Colonic mucosa (tissue), 4 donors: ENCODE results near the gene HIVEP3. TPM values are rescaled to one million over a fixed set of nuclear protein-coding genes. Genes with fewer than 3 reads are reported as not detected.

Experiments
- DNase-seq: peaks from one replicate; pipeline ENCODE4 v3.0.0-alpha.2; 2020
- H3K27ac ChIP-seq: fragments of 200-600 bp; one replicate; pipeline ENCODE4 v1.8.0; 2021
- H3K27me3 ChIP-seq: fragments of 200-600 bp; one replicate; pipeline ENCODE4 v1.8.0; 2021
- H3K36me3 ChIP-seq: fragments of 200-600 bp; one replicate; pipeline ENCODE4 v1.8.0; 2021
- H3K4me1 ChIP-seq: fragments of 200-600 bp; one replicate; pipeline ENCODE4 v1.8.0; 2021; ENCODE audit warnings: mild to moderate bottlenecking
- H3K4me3 ChIP-seq: fragments of 200-600 bp; one replicate; pipeline ENCODE4 v1.8.0; 2021
- H3K9ac ChIP-seq, 2 donors: one replicate each; pipeline ENCODE4 v1.7.0; 2013; ENCODE audit warnings: control low read depth in 2 of 2, low read depth in 2 of 2, low read length in 2 of 2
- H3K9me3 ChIP-seq: fragments of 200-600 bp; one replicate; pipeline ENCODE4 v1.8.0; 2021
- intact Hi-C: fragments of 100-400 bp; cut with DNase I; formaldehyde crosslinking; loops from one replicate; pipeline ENCODE4 v1.14.1; 2022
- total RNA-seq, 2 donors: library from RNA; stranded (reverse); fragmentation: NEBNext Ultra II Directional in 1 of 2; extraction: Animal tissue kit (Norgen Biotek cat#: 25700) in 1 of 2; gene quantifications; one replicate each; pipeline ENCODE4 v1.2.1, GENCODE V29; 2021
- TF ChIP-seq, protein P1 (sequence below): fragments of 200-600 bp; IDR thresholded peaks from one replicate; pipeline ENCODE4 v1.8.0; 2022; ENCODE audit warnings: antibody characterized with exemption, mild to moderate bottlenecking
- donor health status: healthy.
- donor health status: DM: no; HTN: no; CAD: no.
- donor health status: DM: no; HTN: no; CAD: no.

The HIVEP3 gene
- total RNA-seq, 2 donors from 2014 or later, result 1.9 to 3.3 TPM

DNA sequence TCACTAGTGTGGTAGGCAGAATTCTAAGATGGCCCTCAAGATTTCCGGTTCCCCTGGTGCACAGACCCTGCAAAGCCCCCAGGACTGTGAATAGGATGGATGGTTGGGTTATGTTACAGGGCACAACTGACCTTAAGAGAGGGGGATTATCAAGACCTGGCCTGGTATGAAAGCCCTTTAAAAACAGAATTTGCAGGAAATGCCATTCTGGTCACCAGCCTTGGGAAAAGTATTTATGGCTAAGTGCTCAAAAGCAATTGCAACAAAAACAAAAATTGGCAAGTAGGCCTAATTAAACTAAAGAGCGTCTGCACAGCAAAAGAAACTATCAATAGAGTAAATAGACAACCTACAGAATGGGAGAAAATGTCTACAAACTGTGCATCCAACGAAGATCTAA, 289.6 kb downstream of the HIVEP3 start:
- no peaks in the 10 kb centered on the region for H3K9me3 ChIP-seq
- H3K27ac ChIP-seq, result no peak overlapping the region
- H3K4me1 ChIP-seq, result no peaks in the 10 kb centered on the region
- H3K4me3 ChIP-seq, result no peak overlapping the region
- no peaks in the 10 kb centered on the region for H3K27me3 ChIP-seq
- intact Hi-C loops, result no loop called here
- TF ChIP-seq, protein P1, sequence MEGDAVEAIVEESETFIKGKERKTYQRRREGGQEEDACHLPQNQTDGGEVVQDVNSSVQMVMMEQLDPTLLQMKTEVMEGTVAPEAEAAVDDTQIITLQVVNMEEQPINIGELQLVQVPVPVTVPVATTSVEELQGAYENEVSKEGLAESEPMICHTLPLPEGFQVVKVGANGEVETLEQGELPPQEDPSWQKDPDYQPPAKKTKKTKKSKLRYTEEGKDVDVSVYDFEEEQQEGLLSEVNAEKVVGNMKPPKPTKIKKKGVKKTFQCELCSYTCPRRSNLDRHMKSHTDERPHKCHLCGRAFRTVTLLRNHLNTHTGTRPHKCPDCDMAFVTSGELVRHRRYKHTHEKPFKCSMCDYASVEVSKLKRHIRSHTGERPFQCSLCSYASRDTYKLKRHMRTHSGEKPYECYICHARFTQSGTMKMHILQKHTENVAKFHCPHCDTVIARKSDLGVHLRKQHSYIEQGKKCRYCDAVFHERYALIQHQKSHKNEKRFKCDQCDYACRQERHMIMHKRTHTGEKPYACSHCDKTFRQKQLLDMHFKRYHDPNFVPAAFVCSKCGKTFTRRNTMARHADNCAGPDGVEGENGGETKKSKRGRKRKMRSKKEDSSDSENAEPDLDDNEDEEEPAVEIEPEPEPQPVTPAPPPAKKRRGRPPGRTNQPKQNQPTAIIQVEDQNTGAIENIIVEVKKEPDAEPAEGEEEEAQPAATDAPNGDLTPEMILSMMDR, result no peak
- no peak for DNase-seq
- no peaks in the 10 kb centered on the region for H3K36me3 ChIP-seq
- H3K9ac ChIP-seq, result no peak overlapping the region

DNA sequence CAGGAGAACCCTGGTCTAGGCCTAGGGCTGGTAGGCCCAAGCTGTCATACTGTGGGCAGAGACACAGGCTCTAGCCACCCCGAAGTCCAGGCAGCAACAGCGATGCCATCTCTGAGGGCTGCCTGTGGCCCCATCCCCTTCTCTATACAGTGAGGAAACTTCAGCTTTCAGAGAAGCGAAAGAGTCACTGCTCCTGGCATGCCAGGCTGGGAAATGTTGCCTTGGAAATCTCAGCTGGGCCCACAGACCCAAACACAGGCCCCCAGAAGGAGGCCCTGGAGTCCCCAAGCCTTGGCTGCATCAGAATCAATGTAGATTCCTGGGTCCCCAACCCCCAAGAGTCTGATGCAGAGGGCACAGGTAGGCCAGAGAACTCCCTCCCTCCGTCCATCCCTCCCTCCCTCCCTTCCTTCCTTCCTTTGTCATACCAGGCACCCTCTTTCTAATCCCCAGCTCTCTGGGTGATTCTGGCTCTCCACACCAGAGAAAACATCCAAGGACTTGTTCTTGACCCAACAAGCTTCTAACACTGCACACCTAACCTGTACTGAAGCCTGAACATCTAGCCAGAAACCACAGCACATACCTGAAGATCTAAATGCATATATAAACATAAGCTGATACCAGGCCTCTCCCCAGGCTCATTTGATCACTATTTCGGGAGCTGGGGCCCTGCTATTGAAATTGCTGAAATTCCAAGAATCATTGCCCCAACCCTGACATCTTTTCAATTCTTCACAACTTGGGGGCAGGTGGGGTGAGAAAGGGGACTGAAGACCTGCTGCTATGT, 291.0 kb downstream of the HIVEP3 start:
- Histone ChIP-seq H3K9me3 (no peaks in the 10 kb centered on the region), H3K4me3 (no peak overlapping the region), H3K9ac (no peak overlapping the region), H3K27me3 (no peaks in the 10 kb centered on the region), H3K27ac (no peak overlapping the region), H3K4me1 (no peaks in the 10 kb centered on the region), H3K36me3 (no peaks in the 10 kb centered on the region)
- no peak for DNase-seq
- intact Hi-C loops, result no loop called here
- TF ChIP-seq, protein P1, result no peak

DNA sequence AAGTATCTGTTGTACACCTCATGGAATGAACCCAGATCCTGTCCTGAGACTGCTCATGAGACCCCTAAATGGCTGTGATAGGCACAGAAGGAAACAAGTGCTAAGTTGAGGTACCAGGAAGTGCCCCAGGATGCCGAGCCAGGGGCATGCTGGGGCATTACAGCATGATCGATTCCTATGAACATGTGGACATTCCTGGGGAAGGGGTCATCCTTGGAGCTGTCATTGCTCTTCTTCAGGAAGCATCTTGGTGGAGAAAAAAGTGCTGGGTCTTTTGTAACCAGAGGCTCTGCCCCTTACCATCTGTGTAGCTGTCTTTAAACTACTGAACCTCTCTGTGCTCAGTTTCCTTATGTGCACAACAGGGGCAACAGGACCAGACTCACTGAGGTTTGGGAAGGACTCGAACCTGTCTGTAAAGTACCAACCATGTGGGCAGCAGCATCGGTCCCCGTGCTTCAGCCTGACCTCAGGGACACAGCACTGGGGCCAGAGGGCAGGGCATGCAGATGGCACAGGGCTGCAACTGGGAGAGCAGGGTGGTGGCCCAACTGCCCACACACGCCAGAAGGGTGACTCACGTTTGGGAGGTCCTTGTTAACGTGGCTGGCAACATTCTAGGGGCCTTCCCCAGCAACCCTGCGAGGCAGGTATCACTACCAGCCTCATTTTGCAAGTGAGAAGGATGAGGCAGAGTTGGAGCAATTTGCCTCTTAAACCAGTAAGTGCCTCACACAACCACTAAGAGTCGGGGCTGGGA, 291.9 kb downstream of the HIVEP3 start:
- Histone ChIP-seq H3K4me3 (no peak overlapping the region), H3K9ac (no peak overlapping the region), H3K36me3 (no peaks in the 10 kb centered on the region), H3K9me3 (no peaks in the 10 kb centered on the region), H3K27ac (no peak overlapping the region), H3K27me3 (no peaks in the 10 kb centered on the region), H3K4me1 (no peaks in the 10 kb centered on the region)
- intact Hi-C loops, result no loop called here
- TF ChIP-seq, protein P1, result no peak
- DNase-seq, result no peak

DNA sequence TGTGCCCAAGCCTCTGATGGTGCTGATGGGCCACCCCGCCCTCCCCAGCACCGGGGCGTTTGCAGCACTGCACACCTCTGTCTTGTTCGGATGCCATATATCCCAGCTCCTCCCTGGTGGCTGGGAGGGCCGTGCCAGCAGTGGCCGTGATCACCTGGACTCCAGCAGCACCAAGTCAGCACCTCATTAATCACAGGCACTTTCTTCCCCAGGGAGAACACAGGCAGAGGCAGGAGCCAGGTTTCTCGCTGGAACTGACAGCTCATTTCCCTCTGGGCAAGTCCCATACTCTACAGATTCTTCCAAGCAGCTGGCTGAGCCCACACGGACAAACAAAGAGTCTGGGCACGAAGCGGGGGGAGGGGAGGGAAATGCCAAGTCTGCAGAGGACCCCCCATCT, 292.6 kb downstream of the HIVEP3 start:
- Histone ChIP-seq H3K4me3 (no peak overlapping the region), H3K27ac (no peak overlapping the region), H3K4me1 (no peaks in the 10 kb centered on the region), H3K27me3 (no peaks in the 10 kb centered on the region), H3K9me3 (no peaks in the 10 kb centered on the region), H3K36me3 (no peaks in the 10 kb centered on the region), H3K9ac (no peak overlapping the region)
- TF ChIP-seq, protein P1, result no peak
- intact Hi-C loops, result no loop called here
- DNase-seq, result no peak

DNA sequence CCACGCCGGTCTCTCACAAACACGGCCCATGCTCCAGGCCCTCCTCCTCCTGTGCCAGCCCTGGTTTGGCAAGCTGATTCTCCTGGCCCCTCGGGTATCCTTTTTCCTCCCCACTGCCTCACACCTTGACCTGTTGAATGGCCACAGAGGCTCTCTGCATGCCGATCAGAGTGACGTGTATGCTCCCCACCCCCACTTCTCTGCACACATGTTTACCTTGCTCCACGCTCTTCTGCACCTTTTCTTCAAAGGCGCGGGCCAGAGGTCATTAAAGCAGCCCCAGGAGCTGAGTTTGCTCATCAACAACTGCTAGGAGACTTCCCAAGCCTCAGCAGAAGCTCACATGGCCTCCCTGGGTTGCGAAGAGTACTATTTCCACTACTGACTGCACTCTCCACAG, 295.0 kb downstream of the HIVEP3 start:
- Histone ChIP-seq H3K4me1 (no peaks in the 10 kb centered on the region), H3K36me3 (no peaks in the 10 kb centered on the region), H3K4me3 (no peak overlapping the region), H3K9me3 (no peaks in the 10 kb centered on the region), H3K27me3 (no peaks in the 10 kb centered on the region), H3K27ac (no peak overlapping the region), H3K9ac (peak overlapping the region in 1 of 2 donors; percentile 17)
- intact Hi-C loops, result no loop called here
- no peak for DNase-seq
- TF ChIP-seq, protein P1, result no peak
